Measurements from ENCODE around the gene KRT13.

KRT13 gene

DNA sequence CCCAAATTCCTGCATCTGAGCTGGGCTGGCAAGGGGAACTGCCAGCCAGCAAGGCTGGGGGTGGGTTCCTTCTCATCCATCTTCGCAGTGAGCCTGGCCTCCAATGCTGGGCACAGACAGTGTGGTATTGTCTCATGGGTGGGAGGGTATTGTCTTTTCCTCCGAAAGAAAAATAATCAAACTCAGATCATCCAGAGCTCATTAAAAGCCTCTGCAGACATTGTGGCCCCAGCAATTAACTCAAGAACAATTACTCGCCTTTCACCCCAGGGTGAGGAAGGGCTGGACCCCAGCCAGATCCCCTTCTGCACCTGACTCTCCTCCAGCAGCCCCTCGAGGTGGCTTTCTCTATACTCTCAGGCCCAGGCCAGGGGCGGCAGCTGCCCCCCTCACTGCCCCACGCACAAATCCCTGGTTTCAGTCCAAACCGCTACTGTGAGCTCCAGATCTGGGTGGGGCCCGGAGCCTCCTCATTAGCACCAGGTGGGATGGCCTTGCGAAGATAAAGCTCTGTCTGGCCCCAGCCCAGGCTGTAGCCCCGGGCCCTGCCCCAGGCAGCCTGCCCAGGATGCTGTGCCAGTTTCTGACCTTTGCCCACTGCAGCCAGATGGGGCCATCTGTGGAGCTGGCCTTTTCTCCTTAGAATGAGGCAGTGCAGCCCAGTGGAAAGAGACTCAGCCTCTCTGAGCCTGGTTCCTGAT, 15.6 kb upstream of the KRT13 start:
- no peak for DNase-seq (ENCODE audit: low read depth in 1 of 2, low spot score in 1 of 2)

DNA sequence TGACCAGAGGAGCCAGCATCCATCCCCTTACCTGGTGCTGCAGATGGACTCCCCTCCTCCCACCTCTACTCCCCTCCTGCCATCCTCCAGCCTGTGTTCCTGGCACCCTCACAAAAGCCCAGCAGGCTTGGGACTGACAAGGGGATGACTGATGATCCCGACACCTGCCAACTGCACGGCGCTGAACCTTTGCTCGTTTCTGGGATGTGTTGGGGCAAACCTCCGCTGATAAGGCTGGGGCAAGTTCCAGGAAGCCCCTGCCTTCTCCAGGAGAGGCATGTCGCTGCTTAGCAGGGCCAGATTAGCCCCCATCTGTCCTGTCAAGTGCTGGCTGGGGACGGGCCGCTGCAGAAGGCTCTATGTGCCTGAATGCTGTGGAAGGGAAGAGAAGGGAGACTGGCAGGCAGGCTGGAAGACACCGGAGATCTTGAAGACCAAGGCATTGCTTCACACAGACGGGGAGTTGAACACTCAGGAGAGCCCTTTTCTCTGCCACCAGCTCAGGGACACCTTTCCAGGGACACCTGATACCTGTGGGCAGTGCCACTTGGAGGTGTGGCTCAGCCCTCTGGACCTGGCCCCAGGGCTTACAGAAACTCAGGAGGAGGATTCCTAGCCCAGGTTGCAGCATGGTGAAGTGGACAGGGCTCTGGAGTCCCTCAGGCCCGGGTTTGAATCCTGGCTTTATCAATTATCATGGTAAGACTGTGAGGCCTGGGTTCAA, 14.3 kb upstream of the KRT13 start:
- no peak for DNase-seq (ENCODE audit: low read depth in 1 of 2, low spot score in 1 of 2)

DNA sequence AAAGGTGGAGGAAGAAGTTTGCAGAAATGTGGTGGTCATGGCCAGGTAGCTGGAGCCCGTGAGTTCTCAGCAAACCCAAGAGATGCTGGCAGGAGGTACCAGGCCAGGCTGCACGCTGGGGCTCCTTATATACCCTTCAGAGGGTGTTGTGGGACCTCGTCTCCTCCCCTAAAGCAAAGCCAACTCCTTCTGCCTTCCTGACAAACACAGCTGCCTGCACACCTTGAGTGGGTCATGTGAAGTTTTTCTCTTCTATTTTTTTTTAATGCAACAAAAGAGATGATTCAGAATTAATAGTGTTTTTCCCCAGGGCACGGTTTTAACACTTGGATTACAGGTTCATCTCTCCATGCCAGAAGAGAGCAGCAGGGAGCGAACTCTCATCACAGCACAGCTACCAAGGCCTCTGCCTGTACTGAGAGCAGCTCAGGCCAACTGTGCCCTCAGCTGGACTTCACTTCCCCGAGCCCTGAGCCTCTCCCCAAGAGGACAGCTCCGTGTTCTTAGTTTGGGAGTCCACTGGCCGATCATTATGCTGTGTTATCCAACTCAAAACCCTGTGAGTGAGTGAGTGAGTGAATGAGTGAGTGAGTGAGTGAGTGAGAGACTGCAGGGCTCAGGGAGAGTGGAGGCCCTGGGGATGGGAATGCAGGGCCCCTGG, 13.5 kb upstream of the KRT13 start, which contains the start of gene KRT15:
TSS of gene KRT15 (minus strand) at position 102 of the 661 bp plus-strand sequence. CDS start at position 39, 63 bp downstream.
- DNase-seq (ENCODE audit: low read depth in 1 of 2, low spot score in 1 of 2) = no peak

DNA sequence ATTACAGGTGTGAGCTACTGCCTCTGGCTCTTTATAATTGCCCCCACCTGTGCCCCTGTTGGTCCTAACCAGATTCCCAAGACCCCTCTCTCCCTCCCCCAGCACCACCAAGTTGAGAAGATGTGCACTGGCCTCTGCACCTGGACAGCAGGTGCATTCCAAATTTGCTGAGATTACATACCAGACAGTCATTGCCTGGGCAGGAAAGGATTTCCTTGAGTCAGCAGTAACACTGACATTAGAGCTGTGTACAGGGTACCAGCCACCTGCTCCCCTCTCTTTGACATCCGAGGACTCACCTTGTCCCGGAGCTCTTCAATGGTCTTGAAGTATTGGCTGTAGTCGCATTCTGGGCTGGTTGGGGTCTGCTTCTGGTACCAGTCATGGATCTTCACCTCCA, 12.6 kb upstream of the KRT13 start:
- DNase-seq (ENCODE audit: low read depth in 1 of 2, low spot score in 1 of 2) = no peak

DNA sequence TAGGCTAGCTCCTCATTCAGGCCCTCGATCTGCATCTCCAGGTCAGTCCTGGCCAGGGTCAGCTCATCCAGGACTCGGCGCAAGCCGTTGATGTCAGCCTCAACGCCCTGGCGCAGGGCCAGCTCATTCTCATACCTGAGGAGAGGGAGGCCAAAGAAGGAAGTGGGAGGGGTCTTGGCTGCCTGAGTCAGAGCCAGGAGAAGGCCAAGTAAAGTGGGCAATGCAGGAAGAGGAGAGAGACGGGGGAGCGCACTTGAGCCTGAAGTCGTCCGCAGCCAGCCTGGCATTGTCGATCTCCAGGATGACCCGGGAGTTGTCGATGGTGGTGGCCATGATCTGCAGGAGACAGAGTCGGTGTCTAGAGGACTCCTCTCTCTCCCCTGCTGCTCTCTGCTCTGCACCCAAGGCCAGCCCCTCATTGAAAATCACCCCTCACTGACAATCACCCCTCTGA, 11.4 kb upstream of the KRT13 start:
- no peak for DNase-seq (ENCODE audit: low read depth in 1 of 2, low spot score in 1 of 2)

DNA sequence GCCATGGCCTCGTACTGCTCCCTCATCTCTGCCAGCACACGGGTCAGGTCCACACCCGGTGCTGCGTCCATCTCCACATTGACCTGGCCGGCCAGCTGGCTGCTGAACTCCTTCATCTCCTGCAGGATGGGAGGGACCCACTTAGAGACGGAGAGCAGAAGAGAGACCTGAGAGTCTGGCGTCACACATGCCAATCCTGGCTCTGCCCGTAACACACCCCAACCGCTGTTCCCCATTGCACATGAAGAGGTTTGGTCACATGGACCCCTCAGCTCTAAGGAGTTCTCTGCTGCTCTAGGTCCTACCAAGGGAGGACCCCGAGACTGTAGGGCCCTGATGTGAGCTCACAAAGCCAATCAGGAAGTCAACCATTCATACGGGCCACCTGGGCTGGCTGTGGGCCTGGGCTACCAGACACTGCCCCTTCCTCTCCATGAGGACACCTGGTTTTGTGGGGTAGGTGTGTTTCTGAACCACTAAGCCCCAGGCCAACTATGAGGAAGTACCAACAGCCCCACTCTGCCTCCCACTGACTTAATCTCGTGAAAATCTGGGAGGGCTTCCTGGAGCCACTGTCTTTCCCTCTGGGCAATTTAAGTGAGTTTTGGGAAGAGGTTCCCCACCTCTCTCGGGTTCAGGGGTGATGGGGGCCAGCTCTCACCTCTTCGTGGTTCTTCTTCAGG, 10.9 kb upstream of the KRT13 start:
- DNase-seq (ENCODE audit: low read depth in 1 of 2, low spot score in 1 of 2) = no peak

DNA sequence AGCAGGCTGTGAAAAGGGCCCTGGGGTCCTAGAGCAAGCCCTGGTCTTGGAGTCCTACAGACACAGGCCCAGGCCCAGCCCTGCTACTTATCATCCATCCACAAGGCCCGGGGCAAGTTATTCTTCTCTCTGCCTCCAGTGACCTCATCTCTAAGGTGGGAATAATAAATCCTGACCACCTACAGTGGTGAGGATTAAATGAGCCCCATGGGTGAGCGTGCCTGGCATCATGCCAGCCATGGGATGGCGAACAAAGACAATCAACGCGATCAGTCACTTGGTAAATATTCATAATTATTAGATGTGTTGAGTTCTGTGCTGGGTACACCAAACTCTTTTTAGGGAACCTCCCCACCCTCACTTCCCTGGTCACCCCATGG, 7.7 kb upstream of the KRT13 start:
- DNase-seq (ENCODE audit: low read depth in 1 of 2, low spot score in 1 of 2) = no peak

DNA sequence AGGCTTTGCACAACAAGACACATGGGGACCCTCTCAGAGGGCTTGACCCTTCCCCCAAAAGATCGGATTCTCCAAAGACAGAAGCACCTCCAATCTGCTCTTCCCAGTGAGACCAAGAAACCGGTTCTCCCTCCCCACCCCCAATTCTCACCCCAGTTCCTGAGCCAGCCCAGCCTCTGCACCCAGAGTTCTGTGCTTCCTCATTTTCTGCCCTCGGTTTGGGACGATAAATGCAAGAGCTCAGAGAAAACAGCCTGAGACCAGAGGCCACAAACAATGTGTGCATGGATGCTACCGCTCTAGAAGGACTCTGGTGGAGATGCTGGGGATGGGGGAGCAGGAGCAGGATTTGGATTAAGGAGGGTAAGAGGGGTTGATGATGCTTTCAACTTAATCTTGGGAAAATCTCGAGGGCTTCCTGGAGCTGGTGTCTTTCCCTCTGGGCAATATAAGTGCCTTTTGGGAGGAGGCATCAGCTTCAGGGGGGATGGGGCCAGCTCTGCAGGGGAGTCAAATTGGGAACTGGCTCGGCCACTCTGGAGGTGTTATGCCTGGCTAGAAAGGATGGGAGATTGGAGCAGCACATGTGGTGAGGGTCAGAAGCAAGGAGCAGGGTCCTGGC, 7.2 kb upstream of the KRT13 start:
- no peak for DNase-seq (ENCODE audit: low read depth in 1 of 2, low spot score in 1 of 2)

DNA sequence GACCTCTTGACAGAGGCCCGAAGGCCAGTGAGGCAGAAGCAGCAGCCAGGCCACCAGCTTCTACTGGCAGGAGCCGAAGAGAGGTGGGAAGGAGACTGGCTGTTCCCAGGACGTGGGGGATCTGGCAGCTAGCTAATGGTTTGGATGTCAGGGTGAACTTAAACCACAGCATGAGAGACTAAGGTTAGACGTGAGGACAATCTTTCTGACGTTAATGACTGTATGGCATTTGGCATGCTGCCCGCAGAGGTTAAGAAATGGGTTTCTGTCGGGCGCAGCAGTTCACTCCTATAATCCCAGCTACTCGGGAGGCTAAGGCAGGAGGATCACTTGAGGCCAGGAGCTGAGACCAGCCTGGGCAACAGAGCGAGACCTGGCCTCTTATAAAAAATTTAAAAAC, 6.3 kb upstream of the KRT13 start:
- DNase-seq (ENCODE audit: low read depth in 1 of 2, low spot score in 1 of 2) = no peak

DNA sequence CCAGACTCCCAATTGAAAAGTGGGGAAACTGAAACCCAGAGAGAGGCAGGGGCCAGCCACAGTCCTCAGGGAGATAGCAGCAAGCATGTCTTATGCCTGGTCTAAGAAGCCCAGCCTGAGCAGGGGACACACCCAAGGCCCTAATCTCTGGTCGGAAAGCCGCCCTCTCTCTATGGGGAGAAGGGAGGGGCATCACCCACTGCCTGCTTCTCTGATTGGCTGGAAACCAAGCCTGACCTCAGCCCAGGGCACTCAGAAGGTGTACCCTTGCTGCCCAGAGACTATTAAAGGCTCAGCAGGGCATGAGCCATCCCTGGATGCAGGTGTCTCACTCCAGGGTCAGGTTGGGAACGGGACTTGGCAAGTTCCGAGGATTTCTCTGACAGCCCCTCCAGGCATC, 5.7 kb upstream of the KRT13 start:
- no peak for DNase-seq (ENCODE audit: low read depth in 1 of 2, low spot score in 1 of 2)

DNA sequence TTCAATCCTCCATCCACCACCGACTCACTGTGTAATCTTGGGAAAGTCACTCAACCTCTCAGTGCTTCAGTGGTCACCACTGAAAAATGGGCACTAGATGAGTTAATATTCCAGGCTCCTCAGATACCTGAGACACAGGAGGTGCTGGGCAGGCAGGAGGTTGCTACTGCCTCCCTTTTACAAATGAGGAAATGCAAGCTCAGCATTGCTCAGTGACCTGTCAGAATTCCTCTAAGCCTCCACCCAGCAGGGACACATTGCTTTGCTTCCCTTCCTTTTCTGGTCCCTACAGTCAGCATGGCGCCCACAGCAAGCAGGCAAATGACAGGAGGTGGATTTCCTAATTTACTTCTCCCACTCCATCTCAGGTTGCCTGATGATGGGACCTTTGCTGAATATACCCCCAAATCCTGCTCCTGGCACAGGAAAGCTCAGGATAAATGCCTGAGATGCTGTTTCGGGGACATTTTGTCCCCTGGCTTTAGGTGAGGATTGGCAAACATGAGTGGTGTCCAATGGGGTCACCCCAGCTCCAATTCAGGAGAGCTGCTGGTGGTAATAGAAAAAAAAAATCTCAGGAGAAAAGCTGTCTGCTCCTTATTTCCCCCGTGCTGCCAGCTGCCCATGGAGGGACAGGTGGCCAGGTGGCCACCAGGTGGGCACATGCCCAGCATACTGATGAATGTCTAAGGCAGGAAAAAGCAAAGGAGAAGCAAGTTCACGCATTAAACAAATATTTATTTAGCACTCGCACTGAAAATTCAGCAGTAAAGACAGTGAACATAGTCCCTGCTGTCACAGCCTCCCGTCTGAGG, 5.0 kb upstream of the KRT13 start:
- no peak for DNase-seq (ENCODE audit: low read depth in 1 of 2, low spot score in 1 of 2)

DNA sequence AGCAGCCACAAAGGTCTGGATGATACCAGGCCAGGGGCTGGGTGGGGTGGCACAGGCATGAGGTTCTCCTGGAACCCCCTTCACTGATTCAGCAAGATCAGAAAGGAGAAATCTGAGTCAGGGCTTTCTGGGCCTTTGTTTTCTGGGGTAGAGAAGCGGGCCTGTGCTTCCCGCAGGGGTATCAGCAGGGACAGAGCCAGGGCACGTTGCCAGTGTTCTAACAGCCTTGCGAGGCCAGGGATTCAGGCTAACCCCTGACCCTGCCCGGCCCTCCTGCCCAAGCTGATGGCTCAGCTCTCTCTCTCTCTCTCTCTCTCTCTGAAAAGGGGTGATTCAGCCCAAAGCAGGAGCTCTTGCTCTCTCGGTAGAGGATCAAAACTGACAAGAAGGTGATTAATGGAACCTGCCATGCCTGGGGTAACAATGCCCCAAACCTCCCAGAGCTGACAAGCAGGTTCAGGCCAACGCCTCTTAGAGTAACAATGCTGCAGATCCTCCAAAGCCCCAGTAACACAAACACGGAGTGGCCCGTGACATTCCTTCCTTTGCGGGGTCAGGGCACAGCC, 2.0 kb upstream of the KRT13 start:
- DNase-seq (ENCODE audit: low read depth in 1 of 2, low spot score in 1 of 2) = no peak

DNA sequence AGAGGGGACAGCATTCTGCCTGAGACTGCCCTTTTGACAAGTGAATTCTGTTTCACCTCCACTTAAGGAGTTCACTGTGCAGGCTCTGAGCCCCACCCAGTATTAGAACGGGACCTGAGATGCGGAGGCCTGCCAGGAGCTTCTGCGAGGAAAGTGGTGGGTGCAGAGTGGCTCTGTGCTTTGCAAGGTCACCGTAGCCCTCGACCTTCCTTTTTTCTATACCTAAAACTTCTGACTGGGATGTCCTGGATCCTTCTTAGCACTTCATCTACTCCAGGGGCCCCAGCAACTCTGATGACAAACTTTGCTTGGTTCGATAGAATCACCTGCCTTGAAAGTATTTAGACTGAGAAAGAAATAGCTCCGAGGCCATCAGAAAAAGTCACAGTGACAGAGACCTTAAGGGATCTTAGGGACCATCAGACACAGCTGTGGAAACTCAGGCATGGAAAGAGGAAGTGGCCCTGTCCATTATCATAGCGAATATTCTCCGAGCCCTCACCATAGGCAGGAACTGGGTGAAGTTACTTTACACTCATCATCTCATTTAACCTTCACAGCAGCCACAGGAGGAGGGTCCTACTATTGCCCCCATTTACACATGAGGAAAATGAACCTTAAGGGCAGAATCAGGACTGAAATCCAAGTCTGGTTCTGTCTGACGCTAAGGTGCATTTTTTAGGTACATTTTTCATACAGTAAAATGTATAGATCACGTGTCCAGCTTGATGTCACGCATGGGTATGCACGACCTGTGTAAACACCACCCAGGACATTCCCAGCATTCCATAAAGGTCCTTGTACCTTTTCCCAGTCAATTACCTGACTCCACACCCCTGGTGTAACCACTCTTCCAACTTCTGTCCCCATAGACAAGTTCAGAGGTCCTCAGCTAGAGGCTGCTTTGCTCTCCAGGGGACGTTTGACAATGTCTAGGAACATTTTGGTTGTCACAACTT, 676 bp upstream of the KRT13 start:
- DNase-seq (ENCODE audit: low read depth in 1 of 2, low spot score in 1 of 2) = no peak

DNA sequence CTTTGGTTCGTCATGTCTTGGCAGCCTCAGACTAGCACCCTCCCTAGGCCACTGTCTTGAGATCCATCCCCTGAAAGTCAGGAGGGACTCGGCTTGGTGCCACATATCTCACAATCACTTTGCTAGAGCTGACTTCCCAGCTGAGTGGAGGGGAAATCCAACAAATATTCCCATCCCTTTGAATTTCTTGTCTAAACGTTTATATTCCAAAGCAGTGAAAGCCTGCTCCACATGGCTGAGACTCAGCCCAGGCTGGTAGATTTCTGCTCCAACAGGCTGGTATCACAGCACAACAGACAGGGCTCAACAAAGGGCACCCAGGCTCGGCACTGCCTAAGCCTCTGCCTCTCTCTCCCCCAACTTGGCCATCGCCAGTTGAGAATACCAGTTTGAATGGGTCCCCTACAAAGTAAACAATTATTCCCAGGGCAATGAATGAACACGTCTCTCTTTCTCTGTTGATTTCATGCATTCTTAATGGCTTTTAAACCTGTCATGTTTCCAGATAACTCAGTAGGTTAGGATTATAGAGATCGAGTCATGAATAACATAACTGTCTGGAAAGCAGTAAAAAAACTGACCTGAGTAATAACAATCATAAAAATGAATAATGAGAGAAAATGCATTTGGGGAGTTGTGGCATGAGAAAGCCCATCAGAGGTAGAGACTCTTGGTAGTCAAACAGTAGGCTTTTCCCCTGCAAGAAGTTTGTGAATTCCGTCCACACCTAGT, 1.0 kb downstream of the KRT13 start:
- DNase-seq (ENCODE audit: low read depth in 1 of 2, low spot score in 1 of 2) = no peak

DNA sequence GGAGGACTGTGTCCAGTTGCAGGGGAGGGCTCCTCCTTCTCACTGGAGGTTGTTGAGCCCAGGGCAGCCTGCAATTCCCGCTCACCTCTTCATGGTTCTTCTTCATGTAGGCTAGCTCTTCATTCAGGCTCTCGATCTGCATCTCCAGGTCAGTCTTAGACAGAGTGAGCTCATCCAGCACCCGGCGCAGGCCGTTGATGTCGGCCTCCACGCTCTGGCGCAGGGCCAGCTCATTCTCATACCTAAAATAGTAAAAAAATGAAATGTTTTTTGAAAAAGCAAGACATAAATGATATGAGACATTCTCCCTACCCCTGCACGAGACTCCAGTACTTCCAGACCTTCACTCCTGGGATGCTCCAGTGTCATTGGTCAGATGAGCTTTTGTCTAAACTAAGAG, 2.2 kb downstream of the KRT13 start:
- DNase-seq (ENCODE audit: low read depth in 1 of 2, low spot score in 1 of 2) = no peak

DNA sequence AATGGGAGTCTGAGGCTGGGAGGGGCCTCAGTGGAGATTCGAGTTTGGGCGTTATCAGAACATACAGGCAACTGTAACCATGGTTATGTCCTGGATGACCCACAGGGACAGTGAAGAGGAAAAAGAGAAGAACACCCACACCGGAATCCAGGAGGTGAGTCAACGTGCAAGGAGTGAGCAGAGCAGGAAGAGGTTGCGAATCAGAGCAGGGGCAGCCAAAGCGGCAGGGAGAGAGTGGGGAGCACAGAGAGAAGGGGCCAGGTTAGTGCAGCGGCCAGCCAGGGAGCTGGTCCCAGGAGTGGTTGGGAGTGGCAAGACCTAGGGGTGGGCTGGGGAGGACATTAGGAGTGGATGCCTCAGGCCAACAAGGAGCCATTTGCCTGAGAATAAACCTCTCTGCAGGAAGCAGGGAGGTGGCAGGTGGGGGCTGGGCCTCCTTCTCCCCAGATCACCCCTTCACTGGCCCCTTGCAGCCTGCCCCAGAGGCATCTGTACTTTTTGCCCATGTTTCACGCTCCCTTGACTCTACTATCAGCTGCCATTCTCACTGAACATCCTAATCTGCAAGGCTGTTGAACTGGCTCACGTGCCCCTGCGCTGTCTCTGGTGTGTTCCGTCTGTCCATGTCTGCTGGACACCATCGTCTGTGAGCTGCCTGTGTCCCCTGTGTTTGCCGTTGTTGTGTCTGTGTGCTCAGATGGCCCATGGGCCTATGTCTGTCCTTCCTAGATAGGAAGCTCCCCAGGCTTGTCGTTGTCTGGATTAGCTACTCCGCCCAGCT, 5.1 kb downstream of the KRT13 start:
- no peak for DNase-seq (ENCODE audit: low read depth in 1 of 2, low spot score in 1 of 2)

DNA sequence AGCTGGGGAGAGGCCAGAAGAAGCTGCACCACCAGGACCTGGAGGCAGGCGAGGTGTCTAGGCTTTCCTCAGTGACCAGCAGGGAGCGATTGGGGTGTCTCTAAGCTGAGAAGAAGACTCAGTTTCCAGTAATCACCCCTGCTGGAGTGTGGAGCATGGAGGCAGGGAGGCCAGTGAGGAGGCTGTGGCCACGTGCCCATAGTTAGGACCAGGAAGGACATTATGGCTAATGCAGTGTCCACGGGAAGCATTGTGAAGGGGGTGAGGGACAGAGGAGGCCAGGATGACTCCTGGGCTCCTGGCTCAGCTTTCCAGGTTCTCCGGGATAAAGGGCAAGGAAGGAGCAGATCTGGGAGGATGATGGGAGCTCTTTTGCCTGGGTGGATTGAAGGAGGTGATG, 5.7 kb downstream of the KRT13 start:
- no peak for DNase-seq (ENCODE audit: low read depth in 1 of 2, low spot score in 1 of 2)
